ENCODE measurements around the gene POU6F2.

The POU6F2 gene

GRCh38 chr7:39142750-39143149, 165.0 kb downstream of the POU6F2 start:
- DNase-seq (ENCODE audit: low spot score): no peak
- no peak for TF ChIP-seq CTCF (IDR thresholded peaks at IDR 0.05; ENCODE audit: extremely low read depth, insufficient read depth, missing control alignments)
- in situ Hi-C loops (cut with MboI; ENCODE audit: low pct_unique_long_range_greater_than_20kb, low sequenced_read_pairs, unreplicated experiment): no loop called here

- in situ Hi-C loops (cut with MboI; ENCODE audit: low pct_unique_long_range_greater_than_20kb, low sequenced_read_pairs, unreplicated experiment): no loop called here
- no peak for TF ChIP-seq CTCF (IDR thresholded peaks at IDR 0.05; ENCODE audit: extremely low read depth, insufficient read depth, missing control alignments)
- DNase-seq (ENCODE audit: low spot score): no peak
These were observed 166.7 kb downstream of the POU6F2 start for GRCh38 chr7:39144420-39144819.

GRCh38 chr7:39145283-39145682, 167.6 kb downstream of the POU6F2 start:
- TF ChIP-seq CTCF (IDR thresholded peaks at IDR 0.05; ENCODE audit: extremely low read depth, insufficient read depth, missing control alignments): no peak
- no peak for DNase-seq (ENCODE audit: low spot score)
- in situ Hi-C loops (cut with MboI; ENCODE audit: low pct_unique_long_range_greater_than_20kb, low sequenced_read_pairs, unreplicated experiment): no loop called here

GRCh38 chr7:39145935-39146334, 168.2 kb downstream of the POU6F2 start:
- TF ChIP-seq CTCF (IDR thresholded peaks at IDR 0.05; ENCODE audit: extremely low read depth, insufficient read depth, missing control alignments): no peak
- in situ Hi-C loops (cut with MboI; ENCODE audit: low pct_unique_long_range_greater_than_20kb, low sequenced_read_pairs, unreplicated experiment): no loop called here
- DNase-seq (ENCODE audit: low spot score): no peak

GRCh38 chr7:39152701-39153100, 175.0 kb downstream of the POU6F2 start:
- in situ Hi-C loops (cut with MboI; ENCODE audit: low pct_unique_long_range_greater_than_20kb, low sequenced_read_pairs, unreplicated experiment): no loop called here
- no peak for TF ChIP-seq CTCF (IDR thresholded peaks at IDR 0.05; ENCODE audit: extremely low read depth, insufficient read depth, missing control alignments)

GRCh38 chr7:39153113-39153512, 175.4 kb downstream of the POU6F2 start:
- TF ChIP-seq CTCF (IDR thresholded peaks at IDR 0.05; ENCODE audit: extremely low read depth, insufficient read depth, missing control alignments): no peak
- DNase-seq (ENCODE audit: low spot score): no peak
- in situ Hi-C loops (cut with MboI; ENCODE audit: low pct_unique_long_range_greater_than_20kb, low sequenced_read_pairs, unreplicated experiment): no loop called here

More at GRCh38 chr7:39152701-39153100, 175.0 kb downstream of the POU6F2 start:
- DNase-seq (ENCODE audit: low spot score): no peak

- no peak for DNase-seq (ENCODE audit: low spot score)
- in situ Hi-C loops (cut with MboI; ENCODE audit: low pct_unique_long_range_greater_than_20kb, low sequenced_read_pairs, unreplicated experiment): no loop called here
- no peak for TF ChIP-seq CTCF (IDR thresholded peaks at IDR 0.05; ENCODE audit: extremely low read depth, insufficient read depth, missing control alignments)
These were observed 175.9 kb downstream of the POU6F2 start for GRCh38 chr7:39153647-39154046.
